GM12872 (cell line): Measurements from ENCODE around the gene C2orf49.

Experiments
- TF ChIP-seq, protein P1 (sequence below): IDR thresholded peaks from 3 replicates; pipeline ENCODE4 v1.5.1; 2011; ENCODE audit warnings: low read depth, mild to moderate bottlenecking, low read length, moderate library complexity; ENCODE audit not compliant: insufficient read depth

The C2orf49 gene

DNA sequence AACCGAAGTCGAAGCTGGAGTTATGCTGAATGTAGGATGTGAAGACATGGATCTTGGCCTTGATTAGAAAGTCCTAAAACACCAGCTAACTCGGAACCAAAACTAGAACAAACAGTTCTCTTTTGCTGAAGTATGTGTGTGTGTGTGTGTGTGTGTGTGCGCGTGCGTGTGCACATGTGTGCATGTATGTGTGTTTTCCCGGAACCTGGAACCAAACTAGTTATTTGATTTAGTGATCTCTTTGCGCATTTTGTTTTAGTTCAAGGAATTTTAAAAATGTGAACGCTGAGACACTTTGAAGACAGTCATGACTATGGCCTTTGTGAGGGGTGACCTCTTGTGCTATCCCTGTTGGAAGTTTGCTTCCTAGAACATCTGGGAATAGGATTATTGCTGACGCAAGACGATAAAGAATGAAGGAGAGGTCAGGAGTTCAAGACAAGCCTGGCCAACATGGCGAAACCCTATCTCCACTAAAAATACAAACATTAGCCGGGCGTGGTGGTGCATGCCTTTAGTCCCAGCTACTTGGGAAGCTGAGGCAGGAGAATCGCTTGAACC, 37.7 kb downstream of the C2orf49 start:
- TF ChIP-seq, protein P1, sequence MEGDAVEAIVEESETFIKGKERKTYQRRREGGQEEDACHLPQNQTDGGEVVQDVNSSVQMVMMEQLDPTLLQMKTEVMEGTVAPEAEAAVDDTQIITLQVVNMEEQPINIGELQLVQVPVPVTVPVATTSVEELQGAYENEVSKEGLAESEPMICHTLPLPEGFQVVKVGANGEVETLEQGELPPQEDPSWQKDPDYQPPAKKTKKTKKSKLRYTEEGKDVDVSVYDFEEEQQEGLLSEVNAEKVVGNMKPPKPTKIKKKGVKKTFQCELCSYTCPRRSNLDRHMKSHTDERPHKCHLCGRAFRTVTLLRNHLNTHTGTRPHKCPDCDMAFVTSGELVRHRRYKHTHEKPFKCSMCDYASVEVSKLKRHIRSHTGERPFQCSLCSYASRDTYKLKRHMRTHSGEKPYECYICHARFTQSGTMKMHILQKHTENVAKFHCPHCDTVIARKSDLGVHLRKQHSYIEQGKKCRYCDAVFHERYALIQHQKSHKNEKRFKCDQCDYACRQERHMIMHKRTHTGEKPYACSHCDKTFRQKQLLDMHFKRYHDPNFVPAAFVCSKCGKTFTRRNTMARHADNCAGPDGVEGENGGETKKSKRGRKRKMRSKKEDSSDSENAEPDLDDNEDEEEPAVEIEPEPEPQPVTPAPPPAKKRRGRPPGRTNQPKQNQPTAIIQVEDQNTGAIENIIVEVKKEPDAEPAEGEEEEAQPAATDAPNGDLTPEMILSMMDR, result no peak

DNA sequence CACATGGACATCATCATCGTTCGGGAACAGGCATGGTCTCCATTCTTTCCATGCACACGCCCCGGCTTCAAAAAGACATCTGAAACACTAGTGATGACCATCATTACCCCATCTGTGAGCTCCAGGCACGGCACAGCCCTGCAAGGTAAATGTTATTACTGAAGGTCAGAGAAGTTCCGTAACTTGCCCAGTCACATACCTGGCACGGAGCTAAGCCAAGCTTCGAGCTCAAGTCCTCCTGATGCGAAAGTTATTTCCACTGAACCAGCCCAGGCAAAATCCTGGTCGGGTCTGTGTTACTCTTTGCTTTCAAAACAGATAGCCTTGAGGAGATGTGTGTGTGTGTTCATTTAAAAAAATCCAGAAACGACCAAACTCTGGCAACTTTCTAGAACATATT, 38.7 kb downstream of the C2orf49 start:
- TF ChIP-seq, protein P1, result no peak

DNA sequence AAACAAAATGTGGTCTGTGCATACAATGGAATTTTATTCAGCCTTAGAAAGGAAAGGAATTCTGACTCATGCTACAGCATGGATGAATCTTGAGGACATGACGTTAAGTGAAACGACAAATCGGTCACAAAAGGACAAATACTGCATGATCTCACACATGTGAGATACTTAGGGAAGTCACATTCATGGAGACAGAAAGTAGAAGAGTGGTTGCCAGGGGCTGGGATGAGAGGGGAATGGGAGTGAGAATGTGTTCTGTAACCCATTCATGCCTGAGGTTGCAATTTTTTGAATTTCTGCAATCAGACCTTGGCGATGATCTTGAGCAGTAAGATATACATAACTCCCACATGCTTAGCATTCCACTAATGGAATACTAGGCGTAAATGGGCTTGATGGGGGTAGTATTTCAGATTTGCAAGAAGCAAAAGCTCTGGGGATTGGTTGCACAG, 39.5 kb downstream of the C2orf49 start:
- TF ChIP-seq, protein P1, result no peak

DNA sequence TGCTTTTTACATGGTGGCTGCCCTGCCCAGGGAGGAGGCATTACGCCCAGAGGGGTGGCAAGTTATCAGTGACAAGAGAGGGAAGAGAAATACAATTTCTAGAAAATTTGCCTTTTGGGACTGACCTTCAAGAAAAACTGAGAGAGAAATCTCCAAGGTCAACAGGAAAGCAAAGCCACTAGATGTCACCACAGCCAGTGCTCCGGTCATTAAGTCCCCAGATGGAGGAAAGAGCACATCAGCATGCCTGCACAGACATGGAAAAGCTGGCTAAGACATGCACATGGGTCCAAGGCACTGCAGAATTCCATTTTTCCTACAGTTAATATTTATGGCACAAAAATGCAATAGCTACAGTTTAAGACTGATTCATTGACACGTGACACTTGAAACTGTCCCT, 40.5 kb downstream of the C2orf49 start:
- TF ChIP-seq, protein P1, result no peak

DNA sequence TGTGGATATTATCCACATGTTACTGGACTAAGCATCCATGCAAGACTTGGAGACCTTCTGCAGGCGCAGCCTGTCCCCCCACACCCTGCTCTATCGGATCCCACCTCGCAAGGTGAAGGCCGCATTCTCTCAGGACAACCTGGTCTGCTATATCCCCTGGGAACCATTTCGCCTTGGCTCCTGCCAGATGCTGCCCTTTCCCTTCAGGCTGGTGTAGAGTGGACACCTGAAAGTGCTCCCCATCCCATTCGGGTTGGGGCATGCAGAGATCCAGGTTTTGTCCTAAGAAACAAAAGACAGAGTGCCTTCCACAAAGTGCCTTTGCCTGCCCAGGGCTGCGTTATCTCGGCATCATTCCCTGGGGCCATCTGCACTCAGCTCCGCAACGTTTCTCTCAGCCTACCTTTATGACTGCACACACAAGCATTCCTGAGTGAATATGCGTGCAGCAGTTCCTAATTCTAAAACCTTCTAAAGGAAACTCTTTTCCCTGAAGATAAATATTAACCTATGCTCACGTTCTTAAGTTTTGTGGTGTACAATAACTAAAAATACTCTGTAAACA, 41.0 kb downstream of the C2orf49 start:
- TF ChIP-seq, protein P1, result no peak

DNA sequence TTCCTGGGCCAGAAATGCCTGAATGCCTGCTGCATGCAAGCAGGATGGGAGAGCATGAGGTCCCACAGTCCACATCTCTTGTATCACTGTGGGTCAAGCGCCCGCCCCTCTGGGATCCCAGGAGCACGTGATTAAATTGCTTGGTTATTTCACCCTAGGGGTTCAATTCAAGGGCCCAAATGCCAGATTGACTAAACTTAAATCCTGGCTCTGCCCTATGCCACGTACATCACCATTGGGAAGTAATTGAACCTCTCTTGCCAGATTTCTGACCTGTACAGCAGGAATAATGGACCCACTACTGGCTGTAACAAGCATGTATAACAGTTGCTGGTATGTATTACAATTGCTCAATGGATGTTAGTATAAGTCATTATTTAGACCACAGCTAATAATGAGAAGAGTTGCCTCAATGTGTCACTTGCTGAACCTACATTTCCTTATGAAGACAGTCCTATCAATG, 41.6 kb downstream of the C2orf49 start:
- TF ChIP-seq, protein P1, result no peak

DNA sequence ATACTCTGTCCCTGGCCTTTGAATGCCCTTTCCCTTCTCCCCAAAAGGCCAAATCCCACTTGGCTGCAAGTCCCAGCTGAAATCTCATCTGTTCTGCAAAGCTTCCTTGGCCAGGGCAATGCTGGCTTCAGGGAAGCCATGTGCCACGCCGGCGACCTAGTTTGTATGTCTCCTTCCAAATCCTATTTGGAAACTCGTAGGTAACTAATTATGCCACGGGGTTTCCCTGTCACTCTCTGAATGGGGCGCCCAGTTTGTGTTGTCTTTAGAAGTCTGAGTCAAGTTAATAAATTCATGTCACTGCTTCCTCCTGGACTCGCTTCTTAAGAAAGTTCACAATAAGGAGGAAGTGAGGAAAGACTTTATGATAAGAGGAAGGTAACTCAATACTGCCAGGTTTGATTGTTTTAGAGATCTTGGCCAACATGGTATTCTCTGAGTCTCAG, 42.4 kb downstream of the C2orf49 start:
- TF ChIP-seq, protein P1, result no peak
